Mesenchymal stem cell (in vitro differentiated cells and primary cell): ENCODE results near the gene ATXN7L1.

Experiments
- DNase-seq: peaks from one replicate; pipeline ENCODE4 v3.0.0-alpha.2; 2013
- H2AFZ ChIP-seq: one replicate; pipeline ENCODE4 v1.6.1; 2013; ENCODE audit warnings: low read depth, mild to moderate bottlenecking, control low read depth, inconsistent platforms, low read length, moderate library complexity
- H2AK5ac ChIP-seq: 2 replicates; pipeline ENCODE4 v1.6.1; 2013; ENCODE audit warnings: low read length, moderate library complexity, mild to moderate bottlenecking, inconsistent platforms; ENCODE audit not compliant: severe bottlenecking
- H2BK120ac ChIP-seq: one replicate; pipeline ENCODE4 v1.6.1; 2013; ENCODE audit warnings: low read depth, mild to moderate bottlenecking, inconsistent platforms, low read length, moderate library complexity
- H2BK12ac ChIP-seq, 2 experiments: one replicate each; pipeline ENCODE4 v1.6.1; 2013; ENCODE audit warnings: inconsistent platforms in 2 of 2, low read length in 2 of 2, mild to moderate bottlenecking in 2 of 2, moderate library complexity in 2 of 2, control low read depth in 1 of 2
- H2BK15ac ChIP-seq: one replicate; pipeline ENCODE4 v1.6.1; 2013; ENCODE audit warnings: mild to moderate bottlenecking, low read depth, inconsistent platforms; ENCODE audit not compliant: poor library complexity, severe bottlenecking
- H2BK5ac ChIP-seq: 2 replicates; pipeline ENCODE4 v1.6.1; 2013; ENCODE audit warnings: low read depth, mild to moderate bottlenecking, low read length, control low read depth, inconsistent platforms; ENCODE audit not compliant: poor library complexity, severe bottlenecking
- H3K14ac ChIP-seq, 2 experiments: one replicate each; pipeline ENCODE4 v1.6.1; 2013; ENCODE audit warnings: inconsistent platforms in 2 of 2, low read length in 2 of 2, control low read depth in 1 of 2, mild to moderate bottlenecking in 1 of 2, moderate library complexity in 1 of 2
- H3K18ac ChIP-seq, 2 experiments: one replicate each; pipeline ENCODE4 v1.6.1; 2013; ENCODE audit warnings: inconsistent platforms in 2 of 2, low read length in 2 of 2, control low read depth in 1 of 2, low read depth in 1 of 2, mild to moderate bottlenecking in 1 of 2
- H3K23ac ChIP-seq, 2 experiments: one replicate each; pipeline ENCODE4 v1.6.1; 2013; ENCODE audit warnings: inconsistent platforms in 2 of 2, low read length in 2 of 2, mild to moderate bottlenecking in 2 of 2, moderate library complexity in 2 of 2, control low read depth in 1 of 2
- H3K27ac ChIP-seq: 2 replicates; pipeline ENCODE4 v1.5.1; 2013; ENCODE audit warnings: mild to moderate bottlenecking, moderate library complexity, low read length, control low read depth, inconsistent platforms; ENCODE audit not compliant: poor library complexity, severe bottlenecking
- H3K27me3 ChIP-seq, 2 experiments: 2 replicates each; pipeline versions ENCODE4 v1.6.1 to v1.7.0; 2013; ENCODE audit warnings: low read length in 2 of 2, mild to moderate bottlenecking in 2 of 2, moderate library complexity in 2 of 2, control low read depth in 1 of 2, inconsistent platforms in 1 of 2; ENCODE audit not compliant: control insufficient read depth in 1 of 2, insufficient read depth in 1 of 2
- H3K36me3 ChIP-seq, 2 experiments: 2 replicates each; pipeline versions ENCODE4 v1.6.1 to v1.7.0; 2013; ENCODE audit warnings: low read length in 2 of 2, control low read depth in 1 of 2, inconsistent platforms in 1 of 2, low read depth in 1 of 2, mild to moderate bottlenecking in 1 of 2; ENCODE audit not compliant: insufficient read depth in 2 of 2, control insufficient read depth in 1 of 2
- H3K4ac ChIP-seq, 2 experiments: one replicate each; pipeline ENCODE4 v1.6.1; 2013; ENCODE audit warnings: inconsistent platforms in 2 of 2, low read length in 2 of 2, mild to moderate bottlenecking in 2 of 2, moderate library complexity in 2 of 2, control low read depth in 1 of 2, low read depth in 1 of 2
- H3K4me1 ChIP-seq: 2 replicates; pipeline ENCODE4 v1.6.1; 2013; ENCODE audit warnings: low read depth, low read length, control low read depth; ENCODE audit not compliant: control insufficient read depth, insufficient read depth
- H3K4me2 ChIP-seq: 2 replicates; pipeline ENCODE4 v1.6.1; 2013; ENCODE audit warnings: low read length, mild to moderate bottlenecking, inconsistent platforms; ENCODE audit not compliant: poor library complexity, severe bottlenecking
- H3K4me3 ChIP-seq, 2 experiments: 2 replicates each; pipeline versions ENCODE4 v1.5.1 to v1.7.0; 2013; ENCODE audit warnings: low read length in 2 of 2, mild to moderate bottlenecking in 2 of 2, control low read depth in 1 of 2, low read depth in 1 of 2; ENCODE audit not compliant: insufficient read depth in 1 of 2
- H3K79me1 ChIP-seq: replicated peaks from 2 replicates; pipeline ENCODE4 v1.6.1; 2013; ENCODE audit warnings: mild to moderate bottlenecking, control low read depth, low read length, inconsistent platforms; ENCODE audit not compliant: poor library complexity, severe bottlenecking
- H3K9ac ChIP-seq: 2 replicates; pipeline ENCODE4 v1.7.0; 2013; ENCODE audit warnings: mild to moderate bottlenecking, low read length, moderate library complexity
- H3K9me3 ChIP-seq: 2 replicates; pipeline ENCODE4 v1.7.0; 2013; ENCODE audit warnings: mild to moderate bottlenecking, low read length; ENCODE audit not compliant: control insufficient read depth
- H4K8ac ChIP-seq: one replicate; pipeline ENCODE4 v1.6.1; 2013; ENCODE audit warnings: inconsistent platforms, mild to moderate bottlenecking, low read length, moderate library complexity
- H4K91ac ChIP-seq: one replicate; pipeline ENCODE4 v1.6.1; 2013; ENCODE audit warnings: mild to moderate bottlenecking, low read length, inconsistent platforms
- WGBS: methylation state at CpG from one replicate; pipeline ENCODE4 v1.1.7; 2013; ENCODE audit warnings: mixed read lengths; 5-methylcytosine and 5-hydroxymethylcytosine counted together

Gene ATXN7L1

DNA sequence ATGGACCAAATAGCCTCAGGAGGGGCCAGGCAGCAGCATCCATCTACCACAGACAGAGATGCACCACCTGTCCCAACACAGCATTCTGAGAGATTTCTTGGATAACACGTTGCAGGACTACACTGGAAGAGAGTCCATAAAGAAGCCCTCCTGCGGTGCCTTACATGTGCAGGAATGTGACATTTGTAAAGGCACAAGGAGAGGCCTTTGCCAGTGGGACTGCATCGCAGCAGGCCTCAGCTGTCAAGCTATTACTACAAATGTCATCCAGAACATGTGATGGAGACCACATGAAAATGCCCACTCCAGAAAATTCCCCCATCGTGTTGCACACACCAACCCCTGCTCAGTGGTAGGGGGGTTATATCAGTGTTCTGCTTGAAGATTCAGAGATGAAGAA lies 77.4 kb downstream of the ATXN7L1 start:
- DNase-seq: no peak

GRCh38 chr7:105797652-105798051 lies 78.7 kb downstream of the ATXN7L1 start:
- Histone ChIP-seq H2BK120ac (no peak overlapping the region), H4K8ac (no peak overlapping the region), H3K27ac (no peak overlapping the region), H3K79me1 (peaks cover 22% of the 10 kb centered on the region), H3K14ac (no peak overlapping the region), H3K9me3 (no peaks in the 10 kb centered on the region), H2AFZ (no peak overlapping the region), H2BK5ac (no peak overlapping the region), H3K18ac (no peak overlapping the region), H3K4me2 (no peak overlapping the region), H3K4me3 (no peak overlapping the region), H2BK12ac (no peak overlapping the region), H3K4me1 (peaks cover 10% of the 10 kb centered on the region), H4K91ac (no peak overlapping the region), H3K23ac (no peak overlapping the region), H3K4ac (no peak overlapping the region), H2BK15ac (no peak overlapping the region), H3K36me3 (no peaks in the 10 kb centered on the region), H3K27me3 (no peaks in the 10 kb centered on the region), H2AK5ac (no peak overlapping the region), H3K9ac (no peak overlapping the region)
- DNase-seq: peak; percentile 45
- 67% methylated on average over 4 of the region's 7 CpGs for WGBS

More for the DNA sequence above, 77.4 kb downstream of the ATXN7L1 start:
- Histone ChIP-seq H3K4me3 (no peak overlapping the region), H3K36me3 (no peaks in the 10 kb centered on the region), H2AFZ (no peak overlapping the region), H2AK5ac (no peak overlapping the region), H3K4me2 (no peak overlapping the region), H2BK15ac (no peak overlapping the region), H4K91ac (no peak overlapping the region), H3K9me3 (no peaks in the 10 kb centered on the region), H2BK5ac (no peak overlapping the region), H2BK12ac (peak overlapping the region; percentile 66 to 82), H2BK120ac (no peak overlapping the region), H3K4me1 (peaks cover 15% of the 10 kb centered on the region), H3K23ac (no peak overlapping the region), H3K14ac (no peak overlapping the region), H4K8ac (no peak overlapping the region), H3K27me3 (no peaks in the 10 kb centered on the region), H3K9ac (no peak overlapping the region), H3K4ac (no peak overlapping the region), H3K27ac (no peak overlapping the region), H3K79me1 (peaks cover 17% of the 10 kb centered on the region), H3K18ac (peak overlapping the region; percentile 37 to 51)
- WGBS: 79% methylated on average over 4 of the region's 4 CpGs

- H3K4ac ChIP-seq: no peak overlapping the region
- H3K79me1 ChIP-seq: peaks cover 22% of the 10 kb centered on the region
- H2AK5ac ChIP-seq: no peak overlapping the region
- H2BK15ac ChIP-seq: no peak overlapping the region
- no peaks in the 10 kb centered on the region for H3K27me3 ChIP-seq
- no peak overlapping the region for H4K8ac ChIP-seq
- H2BK12ac ChIP-seq: no peak overlapping the region
- no peaks in the 10 kb centered on the region for H3K9me3 ChIP-seq
- H3K27ac ChIP-seq: no peak overlapping the region
- H4K91ac ChIP-seq: no peak overlapping the region
- H3K36me3 ChIP-seq: peaks cover 3 to 6% of the 10 kb centered on the region in 2 experiments
- peak; percentile 79 for DNase-seq
- H3K4me2 ChIP-seq: no peak overlapping the region
- H3K18ac ChIP-seq: no peak overlapping the region
- WGBS: 37% methylated on average over 2 of the region's 2 CpGs
- H3K4me1 ChIP-seq: peaks cover 6% of the 10 kb centered on the region
- no peak overlapping the region for H3K14ac ChIP-seq
- no peak overlapping the region for H2AFZ ChIP-seq
- no peak overlapping the region for H3K9ac ChIP-seq
- H2BK120ac ChIP-seq: no peak overlapping the region
- no peak overlapping the region for H3K23ac ChIP-seq
- H3K4me3 ChIP-seq: no peak overlapping the region
- H2BK5ac ChIP-seq: no peak overlapping the region
Observed at GRCh38 chr7:105796365-105796764, 80.0 kb downstream of the ATXN7L1 start.

GRCh38 chr7:105794741-105795729 lies 81.4 kb downstream of the ATXN7L1 start:
- Histone ChIP-seq H3K4me1 (peaks cover 8% of the 10 kb centered on the region), H2BK120ac (no peak overlapping the region), H2BK5ac (no peak overlapping the region), H3K27me3 (no peaks in the 10 kb centered on the region), H2BK12ac (peak overlapping the region; percentile 45 to 51), H4K8ac (peak overlapping the region; percentile 45), H3K4me2 (no peak overlapping the region), H3K4me3 (peak overlapping the region in 1 of 2 experiments; percentile 59), H3K9ac (peak overlapping the region; percentile 74), H3K27ac (no peak overlapping the region), H2AFZ (no peak overlapping the region), H4K91ac (peak overlapping the region; percentile 52), H2AK5ac (no peak overlapping the region), H3K18ac (peak overlapping the region in 1 of 2 experiments; percentile 67), H3K4ac (peak overlapping the region in 1 of 2 experiments; percentile 57), H3K23ac (no peak overlapping the region), H3K14ac (no peak overlapping the region), H3K79me1 (peaks cover 22% of the 10 kb centered on the region), H3K36me3 (peaks cover 5 to 6% of the 10 kb centered on the region in 2 experiments), H3K9me3 (no peaks in the 10 kb centered on the region), H2BK15ac (peak overlapping the region; percentile 23)
- WGBS: 80% methylated on average over 4 of the region's 8 CpGs
- peak; percentile 62 for DNase-seq
